ENCODE measurements around the gene ZGLP1.

ZGLP1 gene

DNA sequence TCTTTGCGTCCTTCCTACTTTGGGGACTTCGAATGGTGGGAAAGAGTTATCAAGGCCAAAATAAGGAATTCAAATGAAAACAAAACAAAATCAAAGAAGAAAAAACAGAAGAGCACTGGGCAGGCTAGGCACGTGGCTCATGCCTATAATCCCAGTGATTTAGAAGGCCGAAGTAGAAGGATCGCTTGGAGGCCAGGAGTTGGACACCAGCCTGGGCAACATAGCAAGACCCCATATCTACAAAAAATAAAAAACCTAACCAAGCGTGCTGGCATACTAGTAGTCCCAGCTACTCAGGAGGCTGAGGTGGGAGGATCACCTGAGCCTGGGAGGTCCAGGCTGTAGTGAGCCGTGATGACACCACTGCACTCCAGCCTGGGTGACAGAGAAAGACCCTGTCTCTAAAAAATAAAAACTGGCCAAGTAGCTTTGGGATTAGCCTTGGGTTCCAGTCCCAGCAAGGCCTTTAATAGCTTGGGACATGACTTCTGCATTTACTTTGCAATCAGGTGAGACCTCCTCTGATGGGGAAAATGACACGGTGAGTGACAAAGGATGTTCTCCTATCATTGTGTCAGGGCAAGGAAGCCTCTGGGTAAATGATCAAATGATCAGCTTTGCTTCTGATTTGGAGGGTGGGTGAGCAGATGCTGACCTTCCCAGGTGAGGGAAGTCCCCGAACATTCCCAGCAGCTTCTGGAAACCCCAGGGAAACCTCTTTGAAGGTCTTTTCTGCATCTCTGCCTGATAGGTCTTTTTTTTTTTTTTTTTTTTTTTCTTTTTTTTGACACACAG is 31.6 kb downstream of the ZGLP1 start:
- DNase-seq (ENCODE audit: low read depth) = no peak

DNA sequence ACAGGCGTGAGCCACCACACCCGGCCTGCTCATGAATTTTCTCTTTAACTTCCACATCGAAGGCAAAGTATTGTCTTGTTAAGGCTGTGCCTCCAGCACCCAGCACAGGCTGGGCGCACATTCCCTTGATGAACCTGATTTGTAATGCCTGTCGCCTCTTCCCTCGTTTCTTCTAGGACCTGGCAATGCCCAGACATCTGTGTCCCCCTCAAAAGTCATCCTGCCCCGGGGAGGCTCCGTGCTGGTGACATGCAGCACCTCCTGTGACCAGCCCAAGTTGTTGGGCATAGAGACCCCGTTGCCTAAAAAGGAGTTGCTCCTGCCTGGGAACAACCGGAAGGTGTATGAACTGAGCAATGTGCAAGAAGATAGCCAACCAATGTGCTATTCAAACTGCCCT is 35.0 kb downstream of the ZGLP1 start:
- DNase-seq (ENCODE audit: low read depth) = no peak

DNA sequence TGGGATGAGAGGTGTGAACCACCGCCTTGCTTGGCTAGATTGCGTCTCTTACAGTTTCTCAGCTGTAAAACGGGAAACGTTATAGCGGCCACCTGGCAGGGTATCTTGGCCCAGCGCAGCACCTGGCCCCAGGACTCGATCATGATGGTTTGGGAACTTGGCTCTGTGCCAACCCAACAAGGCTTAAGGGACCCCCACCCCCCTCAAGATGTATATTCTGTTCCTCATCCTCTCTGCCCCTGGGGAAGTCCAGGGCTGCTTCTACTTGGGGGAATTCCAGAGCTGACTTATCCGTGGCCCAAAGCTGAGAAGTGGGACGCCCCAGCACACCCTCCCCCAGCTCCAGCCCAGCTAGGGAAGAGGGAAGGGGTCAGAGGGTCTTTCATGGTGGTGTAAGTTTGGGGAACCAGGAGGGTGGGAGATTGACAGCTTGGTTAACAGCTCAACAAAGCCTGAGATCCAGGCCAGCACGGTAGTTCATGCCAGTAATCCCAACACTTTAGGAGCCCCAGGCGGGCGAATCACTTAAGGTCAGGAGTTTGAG is 38.0 kb downstream of the ZGLP1 start:
- no peak for DNase-seq (ENCODE audit: low read depth)

DNA sequence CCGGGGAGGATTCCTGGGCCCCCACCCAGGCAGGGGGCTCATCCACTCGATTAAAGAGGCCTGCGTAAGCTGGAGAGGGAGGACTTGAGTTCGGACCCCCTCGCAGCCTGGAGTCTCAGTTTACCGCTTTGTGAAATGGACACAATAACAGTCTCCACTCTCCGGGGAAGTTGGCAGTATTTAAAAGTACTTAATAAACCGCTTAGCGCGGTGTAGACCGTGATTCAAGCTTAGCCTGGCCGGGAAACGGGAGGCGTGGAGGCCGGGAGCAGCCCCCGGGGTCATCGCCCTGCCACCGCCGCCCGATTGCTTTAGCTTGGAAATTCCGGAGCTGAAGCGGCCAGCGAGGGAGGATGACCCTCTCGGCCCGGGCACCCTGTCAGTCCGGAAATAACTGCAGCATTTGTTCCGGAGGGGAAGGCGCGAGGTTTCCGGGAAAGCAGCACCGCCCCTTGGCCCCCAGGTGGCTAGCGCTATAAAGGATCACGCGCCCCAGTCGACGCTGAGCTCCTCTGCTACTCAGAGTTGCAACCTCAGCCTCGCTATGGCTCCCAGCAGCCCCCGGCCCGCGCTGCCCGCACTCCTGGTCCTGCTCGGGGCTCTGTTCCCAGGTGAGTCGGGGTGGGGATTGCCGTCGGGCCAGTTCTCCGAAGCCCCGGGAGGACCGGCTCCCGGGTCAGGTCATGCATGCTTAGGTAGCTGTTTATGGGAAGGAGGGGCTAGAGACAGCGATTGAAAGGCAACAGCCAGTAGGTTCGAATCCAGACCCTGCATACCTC is 38.8 kb downstream of the ZGLP1 start, which contains the start of gene ICAM1:
TSS of gene ICAM1 (plus strand) at position 505 of the 779 bp plus-strand sequence. CDS start at position 545, 40 bp downstream.
- peak; percentile 52 for DNase-seq (ENCODE audit: low read depth)

DNA sequence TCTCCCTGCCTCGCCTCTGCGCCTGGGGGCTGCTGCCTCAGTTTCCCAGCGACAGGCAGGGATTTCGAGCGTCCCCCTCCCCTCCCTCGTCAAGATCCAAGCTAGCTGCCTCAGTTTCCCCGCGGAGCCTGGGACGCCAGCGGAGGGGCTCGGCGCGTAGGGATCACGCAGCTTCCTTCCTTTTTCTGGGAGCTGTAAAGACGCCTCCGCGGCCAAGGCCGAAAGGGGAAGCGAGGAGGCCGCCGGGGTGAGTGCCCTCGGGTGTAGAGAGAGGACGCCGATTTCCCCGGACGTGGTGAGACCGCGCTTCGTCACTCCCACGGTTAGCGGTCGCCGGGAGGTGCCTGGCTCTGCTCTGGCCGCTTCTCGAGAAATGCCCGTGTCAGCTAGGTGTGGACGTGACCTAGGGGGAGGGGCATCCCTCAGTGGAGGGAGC is 39.4 kb downstream of the ZGLP1 start:
- no peak for DNase-seq (ENCODE audit: low read depth)

DNA sequence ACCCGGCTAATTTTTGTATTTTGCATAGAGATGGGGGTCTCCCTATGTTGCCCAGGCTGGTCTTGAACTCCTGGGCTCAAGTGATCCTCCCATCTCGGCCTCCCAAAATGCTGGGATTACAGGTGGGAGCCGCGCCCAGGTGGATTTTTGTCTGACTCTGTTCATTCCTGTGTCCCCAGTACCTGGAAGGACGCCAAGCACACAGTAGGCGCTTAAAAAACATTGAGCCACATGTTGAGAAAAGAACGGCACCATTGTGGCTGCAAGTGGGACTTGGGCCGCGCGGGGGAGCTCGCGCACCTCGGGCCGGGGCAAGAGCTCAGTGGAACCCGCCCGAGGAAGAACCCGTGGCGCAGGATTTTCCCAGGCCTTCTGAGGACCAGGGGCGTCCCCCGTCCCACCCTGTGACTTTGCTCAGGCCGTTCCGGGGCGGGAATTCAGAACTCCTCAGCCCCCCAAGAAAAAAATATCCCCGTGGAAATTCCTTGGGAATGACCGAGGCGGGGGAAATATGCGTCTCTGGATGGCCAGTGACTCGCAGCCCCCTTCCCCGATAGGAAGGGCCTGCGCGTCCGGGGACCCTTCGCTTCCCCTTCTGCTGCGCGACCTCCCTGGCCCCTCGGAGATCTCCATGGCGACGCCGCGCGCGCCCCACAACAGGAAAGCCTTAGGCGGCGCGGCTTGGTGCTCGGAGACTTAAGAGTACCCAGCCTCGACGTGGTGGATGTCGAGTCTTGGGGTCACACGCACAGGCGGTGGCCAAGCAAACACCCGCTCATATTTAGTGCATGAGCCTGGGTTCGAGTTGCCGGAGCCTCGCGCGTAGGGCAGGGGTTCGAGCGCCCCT is 40.1 kb downstream of the ZGLP1 start:
- DNase-seq (ENCODE audit: low read depth) = peak; percentile 77

DNA sequence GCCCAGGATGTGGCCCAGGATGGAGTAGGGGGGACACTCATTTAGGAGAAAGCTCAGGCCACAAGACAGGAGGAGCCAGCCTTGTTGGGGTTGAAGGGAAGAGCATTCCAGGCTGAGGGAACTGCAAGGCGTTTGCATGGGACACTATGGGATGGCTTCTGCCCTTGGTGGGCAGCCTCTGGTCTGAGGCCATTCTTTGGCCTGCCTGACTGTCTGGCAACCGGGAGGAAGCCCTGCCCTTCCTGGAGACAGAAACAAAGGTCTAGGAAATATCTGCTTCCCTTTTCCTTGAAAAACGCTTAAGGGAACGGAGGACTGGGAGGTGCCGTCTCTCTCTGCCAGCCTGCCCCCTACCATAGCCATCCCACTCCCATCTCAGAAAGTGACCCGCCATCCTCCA is 41.5 kb downstream of the ZGLP1 start:
- DNase-seq (ENCODE audit: low read depth) = no peak

DNA sequence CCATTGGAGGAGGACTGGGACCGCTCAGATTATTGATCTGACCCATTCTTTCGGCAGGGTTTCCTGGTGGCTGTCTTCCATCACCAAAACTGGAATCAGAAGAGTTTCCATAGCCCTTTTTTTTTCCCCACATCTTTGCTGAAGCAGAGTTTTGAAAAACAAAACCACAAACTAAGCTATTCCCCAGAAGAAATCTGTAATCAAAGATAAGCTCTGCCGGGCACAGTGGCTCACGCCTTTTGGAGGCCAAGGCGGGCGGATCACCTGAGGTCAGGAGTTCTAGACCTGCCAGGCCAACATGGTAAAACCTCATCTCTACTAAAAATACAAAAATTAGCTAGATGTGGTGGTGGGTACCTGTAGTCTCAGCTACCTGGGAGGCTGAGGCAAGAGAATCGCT is 42.9 kb downstream of the ZGLP1 start:
- no peak for DNase-seq (ENCODE audit: low read depth)

DNA sequence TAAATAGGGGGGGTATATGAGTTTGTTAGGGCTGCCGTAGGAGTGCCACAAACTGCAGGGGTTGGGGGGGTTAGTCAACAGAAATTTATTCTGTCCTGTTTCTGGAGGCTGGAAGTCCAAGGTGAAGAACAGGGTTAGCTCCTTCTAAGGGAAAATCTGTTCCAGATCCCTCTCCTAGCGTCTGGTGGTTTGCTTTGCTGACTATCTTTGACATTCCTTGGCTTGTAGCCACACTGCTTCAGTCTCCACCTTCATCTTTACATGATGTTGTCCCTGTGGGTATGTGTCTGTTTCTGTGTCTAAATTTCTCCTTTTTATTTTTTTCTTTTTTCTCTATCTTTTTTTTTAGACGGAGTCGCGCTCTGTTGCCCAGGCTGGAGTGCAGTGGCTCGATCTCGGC is 46.8 kb downstream of the ZGLP1 start:
- no peak for DNase-seq (ENCODE audit: low read depth)

DNA sequence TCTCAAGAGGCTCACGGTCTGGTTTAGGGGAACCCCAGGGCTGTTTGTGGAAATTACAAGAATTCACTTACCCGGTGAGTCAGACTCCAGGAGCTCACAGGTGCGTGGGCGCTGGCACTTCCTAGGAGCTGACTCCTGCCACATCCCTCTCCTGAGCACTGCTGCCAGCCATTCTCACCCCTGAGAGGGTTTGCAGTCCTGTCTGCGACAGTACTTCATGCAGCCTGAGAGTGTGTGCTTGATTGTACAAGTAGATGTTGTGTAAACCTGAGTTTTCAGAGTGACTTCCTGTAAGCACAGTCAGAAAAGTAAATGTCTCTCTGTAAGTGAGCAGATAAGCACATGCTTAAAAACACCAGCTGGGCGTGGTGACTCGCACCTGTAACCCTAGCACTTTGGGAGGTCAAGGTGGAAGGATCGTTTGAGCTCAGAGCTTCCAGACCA is 49.5 kb downstream of the ZGLP1 start:
- no peak for DNase-seq (ENCODE audit: low read depth)

DNA sequence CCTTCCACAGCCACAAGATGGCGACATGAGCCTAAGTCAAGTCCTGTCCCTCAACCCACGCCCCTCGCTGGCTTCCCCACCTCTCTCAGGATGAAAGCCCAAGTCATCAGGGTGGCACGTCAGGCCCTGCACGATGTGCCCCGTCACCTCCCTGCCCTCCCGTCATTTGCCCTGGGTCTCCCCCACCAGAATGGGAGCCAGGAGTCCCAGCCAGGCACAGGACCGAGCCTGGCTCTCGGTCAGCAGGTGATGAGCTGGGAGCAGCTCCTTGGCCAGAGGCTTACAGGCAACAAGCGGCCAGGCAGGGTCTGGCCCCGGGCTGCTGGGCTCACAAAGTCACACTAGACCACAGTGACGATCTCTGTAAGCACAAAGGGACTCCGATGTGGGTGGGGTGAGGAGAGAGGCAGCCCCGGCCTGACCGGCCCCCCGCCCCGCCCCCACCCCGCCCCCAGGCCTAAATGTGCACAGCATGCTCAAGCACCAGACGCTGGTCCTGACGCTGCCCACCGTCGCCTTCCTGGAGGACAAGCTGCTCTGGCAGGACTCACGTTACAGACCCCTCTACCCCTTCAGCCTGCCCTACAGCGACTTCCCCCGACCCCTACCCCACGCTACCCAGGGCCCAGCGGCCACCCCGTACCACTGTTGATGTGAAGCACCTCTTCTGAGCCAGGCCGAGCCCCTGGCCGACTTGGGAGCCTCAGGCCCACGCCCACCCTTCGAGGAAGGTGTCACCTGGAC is 50.3 kb downstream of the ZGLP1 start:
- DNase-seq (ENCODE audit: low read depth) = peak; percentile 84

DNA sequence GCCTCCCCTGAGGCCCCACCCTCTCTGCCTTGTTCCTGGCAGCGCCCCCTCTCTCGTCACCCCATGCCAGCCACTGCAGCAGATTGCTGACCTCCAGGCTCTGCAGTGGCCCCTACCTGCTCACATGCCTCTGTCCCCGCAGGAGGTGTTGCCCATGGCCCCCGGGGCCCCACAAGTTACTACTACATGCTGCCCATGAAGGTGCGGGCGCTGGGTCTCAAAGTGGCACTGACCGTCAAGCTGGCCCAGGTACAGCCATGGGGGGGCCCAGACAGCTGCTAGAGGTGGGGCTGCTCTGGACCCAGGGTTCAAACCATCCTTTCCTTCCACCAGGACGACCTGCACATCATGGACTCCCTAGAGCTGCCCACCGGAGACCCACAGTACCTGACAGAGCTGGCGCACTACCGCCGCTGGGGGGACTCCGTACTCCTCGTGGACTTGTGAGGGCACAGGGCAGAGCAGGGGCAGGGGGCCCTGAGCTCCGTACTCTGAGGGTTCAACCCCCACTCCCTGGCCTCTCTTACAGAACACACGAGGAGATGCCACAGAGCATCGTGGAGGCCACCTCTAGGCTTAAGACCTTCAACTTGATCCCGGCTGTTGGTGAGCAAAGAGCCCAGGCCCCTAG is 51.4 kb downstream of the ZGLP1 start:
- DNase-seq (ENCODE audit: low read depth) = no peak

DNA sequence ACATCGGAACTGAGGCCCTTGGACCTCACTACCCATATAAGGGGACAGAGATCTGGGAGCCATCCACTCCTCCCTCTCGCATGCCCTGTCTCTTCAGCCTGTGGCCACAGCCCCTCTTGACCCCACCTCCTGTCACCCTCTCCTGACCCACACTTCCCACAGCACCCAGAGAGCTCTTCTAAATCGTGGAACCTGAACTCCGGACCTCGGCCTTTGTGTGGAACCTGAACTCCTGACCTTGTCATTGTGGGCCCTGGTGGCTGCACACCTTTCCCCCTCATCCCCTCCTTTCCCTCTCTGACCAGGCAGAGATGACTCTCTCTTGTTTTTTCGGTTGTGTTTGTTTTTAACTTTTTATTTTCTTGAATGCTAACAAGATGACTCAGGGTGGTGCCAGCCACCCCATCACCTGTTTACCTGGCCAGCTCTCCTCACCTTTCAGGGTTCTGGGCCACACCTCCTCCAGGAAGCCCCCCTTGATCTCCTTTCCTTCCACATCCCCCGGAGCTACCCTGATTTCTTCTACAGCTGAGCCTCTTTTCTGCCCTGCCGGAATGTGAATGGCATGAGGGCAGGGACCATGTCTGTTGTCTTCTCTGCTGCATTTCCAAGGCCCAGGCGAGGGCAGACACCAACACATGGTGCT is 52.5 kb downstream of the ZGLP1 start:
- DNase-seq (ENCODE audit: low read depth) = no peak

DNA sequence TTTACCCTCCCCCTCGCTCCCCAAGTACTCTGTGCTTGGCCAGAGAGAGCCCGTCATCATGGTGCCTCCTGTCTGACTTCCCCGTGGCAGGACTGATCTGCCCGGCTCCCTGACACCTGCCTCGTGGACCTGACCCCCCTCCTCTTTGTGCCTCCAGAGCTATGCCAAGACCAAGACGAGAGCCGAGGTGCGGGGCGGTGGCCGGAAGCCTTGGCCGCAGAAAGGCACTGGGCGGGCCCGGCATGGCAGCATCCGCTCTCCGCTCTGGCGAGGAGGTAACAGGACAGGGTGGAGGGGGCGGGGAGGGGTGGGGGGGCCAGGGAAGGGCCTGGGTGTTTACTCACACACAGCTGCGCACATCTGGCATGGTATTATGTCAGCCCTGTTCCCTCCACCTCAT is 53.1 kb downstream of the ZGLP1 start:
- DNase-seq (ENCODE audit: low read depth) = no peak

DNA sequence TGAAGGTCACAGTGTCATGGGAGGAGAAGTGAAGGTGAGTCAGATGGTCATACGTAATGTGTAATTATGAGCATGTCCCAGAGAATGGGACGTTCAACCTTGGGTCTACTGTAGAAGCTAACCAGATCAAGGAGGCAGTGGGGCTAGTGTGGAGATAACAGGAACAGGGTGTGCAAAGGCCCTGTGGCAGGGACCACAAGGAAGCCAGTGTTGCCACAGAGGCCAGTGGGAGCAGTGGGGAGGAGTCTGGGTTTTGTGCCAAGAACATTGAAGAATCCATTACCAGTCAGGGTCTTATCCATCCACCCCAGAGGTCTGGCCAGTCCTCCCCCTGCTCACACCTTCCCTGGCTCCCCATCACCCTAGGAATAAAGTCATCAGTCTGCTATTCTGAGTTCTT is 54.3 kb downstream of the ZGLP1 start:
- DNase-seq (ENCODE audit: low read depth) = no peak

Data from T follicular helper cell (primary cell).